GM12875 (cell line): Measurements from ENCODE around the gene CD163L1.

ENCODE experiments used
- H3K4me3 ChIP-seq: one replicate; pipeline ENCODE4 v1.5.1; 2011; ENCODE audit warnings: low read depth, low read length, control low read depth
- CTCF ChIP-seq: IDR thresholded peaks from 2 replicates; pipeline ENCODE4 v1.5.1; 2011; ENCODE audit warnings: low read depth, mild to moderate bottlenecking, control low read depth, inconsistent platforms, low read length, moderate library complexity, borderline replicate concordance; ENCODE audit not compliant: insufficient read depth

Gene CD163L1

DNA sequence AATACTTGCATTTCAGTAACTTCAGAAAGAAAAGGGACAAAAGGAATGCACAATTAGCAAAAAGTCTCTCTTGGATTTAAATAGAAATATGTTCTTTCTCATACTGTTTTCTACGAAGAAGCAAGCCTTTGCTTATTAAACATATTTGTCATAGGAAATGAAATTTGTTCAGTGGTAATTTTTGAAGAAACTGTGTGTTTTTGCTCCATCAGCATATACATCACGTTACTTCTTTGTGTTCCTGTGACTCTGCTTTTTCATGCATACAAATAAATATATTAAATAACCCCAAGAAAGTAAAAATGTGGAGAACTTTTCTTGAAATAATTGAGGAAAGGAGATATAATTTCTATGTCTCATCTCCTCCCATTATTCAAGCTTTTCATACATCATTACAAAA is 39.7 kb downstream of the CD163L1 start:
- no peak for TF ChIP-seq CTCF

DNA sequence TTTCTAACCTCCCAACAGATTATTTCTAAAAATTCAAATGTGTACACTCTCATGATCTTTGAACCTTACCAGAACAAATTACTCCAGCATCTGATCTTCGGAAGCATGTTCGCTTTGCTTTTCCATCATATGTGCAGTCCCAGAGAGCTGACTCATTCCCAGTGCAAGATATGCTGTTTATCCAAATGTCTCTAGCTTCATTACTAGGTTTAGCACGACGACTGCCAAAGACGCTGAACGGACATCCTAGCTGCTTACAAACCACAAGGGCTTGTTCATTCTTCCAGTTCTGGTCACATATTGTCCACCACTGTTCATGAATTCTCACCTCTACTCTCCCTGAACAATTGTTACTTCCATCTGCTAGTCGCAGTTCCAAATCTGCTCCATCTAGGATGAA is 40.5 kb downstream of the CD163L1 start:
- H3K4me3 ChIP-seq, result no peak overlapping the region
- no peak for TF ChIP-seq CTCF

More for the DNA sequence above, 39.7 kb downstream of the CD163L1 start:
- H3K4me3 ChIP-seq, result no peak overlapping the region

DNA sequence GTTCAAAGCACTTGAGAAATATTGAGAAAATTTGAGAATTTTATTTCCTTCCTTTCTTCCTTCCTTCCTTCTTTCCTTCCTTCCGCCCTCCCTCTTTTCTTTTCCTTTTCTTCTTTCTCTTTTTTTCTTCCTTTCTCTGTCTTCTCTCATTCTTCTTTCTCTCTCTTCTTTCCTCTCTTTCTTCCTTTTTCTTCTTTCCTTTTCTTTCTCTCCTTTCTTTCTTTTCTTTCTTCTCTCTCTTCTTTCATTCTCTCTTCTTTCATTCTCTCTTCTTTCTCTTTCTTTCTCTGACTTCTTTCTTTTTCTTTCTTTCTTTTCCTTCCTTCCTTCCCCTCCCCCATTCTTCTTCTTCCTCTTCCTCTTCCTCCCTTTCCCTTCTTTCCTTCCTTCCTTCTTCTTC is 44.9 kb downstream of the CD163L1 start:
- H3K4me3 ChIP-seq, result no peak overlapping the region
- no peak for TF ChIP-seq CTCF

DNA sequence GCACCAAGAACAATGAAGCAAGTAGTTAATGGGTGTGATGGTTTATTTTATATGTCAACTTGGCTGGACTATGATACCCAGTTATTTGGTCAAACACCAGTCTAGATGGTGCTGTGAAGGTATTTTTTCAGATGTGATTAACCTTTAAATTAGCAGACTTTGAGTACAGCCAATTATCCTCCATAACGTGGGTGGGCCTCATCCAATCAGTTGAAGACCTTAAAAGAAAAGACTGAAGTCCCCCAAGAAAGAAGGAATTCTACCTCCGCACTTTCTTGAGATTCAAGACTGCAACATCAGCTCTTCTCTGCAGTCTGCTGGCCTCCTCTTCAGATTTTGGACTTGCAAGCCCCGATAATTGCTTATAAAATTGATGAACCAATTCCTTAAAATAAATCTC is 47.5 kb downstream of the CD163L1 start:
- H3K4me3 ChIP-seq, result no peak overlapping the region
- no peak for TF ChIP-seq CTCF

GRCh38 chr12:7395950-7396349 is 48.0 kb downstream of the CD163L1 start:
- H3K4me3 ChIP-seq, result no peak overlapping the region
- no peak for TF ChIP-seq CTCF

- H3K4me3 ChIP-seq, result no peak overlapping the region
- TF ChIP-seq CTCF, result no peak
These were observed 56.7 kb downstream of the CD163L1 start for GRCh38 chr12:7387289-7387688.

DNA sequence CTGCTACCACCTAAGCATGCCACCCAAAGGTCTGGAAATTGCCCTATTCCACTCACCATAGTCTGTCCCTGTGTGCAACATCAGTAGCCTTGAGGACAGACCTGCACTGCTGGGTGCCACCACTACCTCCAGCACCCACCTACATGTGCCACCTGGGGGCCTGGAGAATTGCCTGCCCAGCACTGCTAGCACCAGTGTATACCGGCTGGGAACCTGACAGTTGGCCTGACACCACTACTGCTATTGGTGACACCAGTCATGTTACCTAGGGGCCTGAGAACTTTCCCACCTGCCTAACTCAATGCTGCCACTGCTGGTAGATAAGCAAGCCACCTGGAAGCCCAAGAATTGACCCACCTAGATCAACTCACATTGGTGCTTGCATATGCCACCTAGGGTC is 60.8 kb downstream of the CD163L1 start:
- TF ChIP-seq CTCF, result no peak
- no peak overlapping the region for H3K4me3 ChIP-seq
